WTC11 (cell line): ENCODE measurements around the gene NUP50.

Source experiments
- ATF2 ChIP-seq: sonication (generic); formaldehyde crosslinking; IDR thresholded peaks from 2 replicates; pipeline ENCODE4 v1.8.1; 2022; ENCODE audit warnings: low read depth, missing genetic modification reagents, borderline replicate concordance
- MAX ChIP-seq: sonication (generic); formaldehyde crosslinking; IDR thresholded peaks from 2 replicates; pipeline ENCODE4 v1.8.0; 2022; ENCODE audit warnings: mild to moderate bottlenecking, missing genetic modification reagents

- TF ChIP-seq MAX (CRISPR knock-in tag), result no peak
- TF ChIP-seq ATF2 (CRISPR knock-in tag), result no peak
Measured at GRCh38 chr22:45204819-45205218, 41.1 kb downstream of the NUP50 start.
